HUES6 (cell line): ENCODE results near the gene ALKBH2.
"Not testable (repeated sequence)": the region's sequence is repeated elsewhere in the genome, so short reads cannot be mapped to it uniquely, and the experiment has no call there.

Experiments
- H3K27ac ChIP-seq: 2 replicates; pipeline ENCODE4 v1.7.0; 2013; ENCODE audit warnings: low read depth, mild to moderate bottlenecking, low read length, inconsistent platforms
- H3K27me3 ChIP-seq: 2 replicates; pipeline ENCODE4 v1.6.1; 2013; ENCODE audit warnings: low read length; ENCODE audit not compliant: control insufficient read depth, insufficient read depth
- H3K36me3 ChIP-seq: 2 replicates; pipeline ENCODE4 v1.6.1; 2013; ENCODE audit warnings: low read length; ENCODE audit not compliant: control insufficient read depth, insufficient read depth
- H3K4me1 ChIP-seq: 2 replicates; pipeline ENCODE4 v1.6.1; 2013; ENCODE audit warnings: low read length; ENCODE audit not compliant: control insufficient read depth, insufficient read depth
- H3K4me3 ChIP-seq: 2 replicates; pipeline ENCODE4 v1.5.1; 2013; ENCODE audit warnings: low read depth, low read length
- H3K9ac ChIP-seq: one replicate; pipeline ENCODE4 v1.6.1; 2013; ENCODE audit warnings: mild to moderate bottlenecking, low read length
- H3K9me3 ChIP-seq: 2 replicates; pipeline ENCODE4 v1.6.1; 2013; ENCODE audit warnings: low read depth, low read length; ENCODE audit not compliant: control insufficient read depth, insufficient read depth

The ALKBH2 gene

DNA sequence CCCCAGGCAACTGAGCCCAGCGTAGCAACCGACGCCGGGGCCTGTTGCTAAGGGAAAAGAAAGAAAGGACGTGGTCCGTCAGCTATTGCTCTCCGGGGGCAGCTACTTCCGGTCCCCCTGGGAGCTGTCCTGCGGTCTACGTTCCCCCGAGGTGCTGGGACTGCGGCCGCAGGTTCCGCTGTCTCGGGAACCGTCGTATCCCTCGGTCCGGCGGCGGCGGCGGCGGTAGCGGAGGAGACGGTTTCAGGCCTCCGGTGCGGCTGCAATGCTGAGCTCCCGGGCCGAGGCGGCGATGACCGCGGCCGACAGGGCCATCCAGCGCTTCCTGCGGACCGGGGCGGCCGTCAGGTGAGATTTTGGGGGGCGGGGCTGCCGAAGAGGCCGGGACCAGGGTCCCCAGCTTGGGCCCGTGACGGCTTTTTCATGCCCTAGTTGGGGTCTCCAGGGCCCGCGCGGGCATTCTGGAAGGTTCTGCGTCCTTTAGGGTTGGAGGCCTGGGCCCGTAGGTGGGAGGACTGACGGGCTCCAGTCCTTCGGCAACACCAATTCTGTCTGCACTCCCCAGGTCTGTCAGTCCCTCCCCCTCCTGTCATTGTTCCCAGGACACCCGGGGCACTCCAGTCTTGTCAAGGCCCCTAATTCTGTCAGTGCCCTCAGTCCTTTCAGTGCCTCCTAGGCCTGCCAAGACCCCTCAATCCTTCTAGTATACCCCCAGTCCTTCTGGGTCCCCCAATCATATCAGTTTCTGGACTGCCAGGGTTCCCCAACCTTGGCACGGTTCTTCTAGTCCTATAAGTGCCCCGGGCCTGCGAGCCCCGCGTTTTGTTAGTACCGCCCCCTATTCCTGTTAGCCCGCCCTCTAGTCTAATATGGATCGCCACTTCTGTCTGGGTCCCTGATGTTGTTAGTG, 40.6 kb downstream of the ALKBH2 start, which contains the start of gene USP30:
TSS of gene USP30 (plus strand) at position 163 of the 910 bp plus-strand sequence. CDS start at position 266, 103 bp downstream.
- Histone ChIP-seq H3K36me3 (no peaks in the 10 kb centered on the region), H3K4me1 (no peaks in the 10 kb centered on the region), H3K27me3 (no peaks in the 10 kb centered on the region), H3K27ac (peak within 1 kb of the TSS; percentile 42; the same call in 1 of the 2 replicates), H3K4me3 (peak within 1 kb of the TSS; percentile 99), H3K9ac (peak within 1 kb of the TSS; percentile 76), H3K9me3 (no peaks in the 10 kb centered on the region)

GRCh38 chr12:109052097-109052413, 41.2 kb downstream of the ALKBH2 start:
- Histone ChIP-seq H3K9me3 (no peaks in the 10 kb centered on the region), H3K36me3 (no peaks in the 10 kb centered on the region), H3K4me3 (peak overlapping the region; percentile 99), H3K27me3 (no peaks in the 10 kb centered on the region), H3K9ac (no peak overlapping the region), H3K4me1 (no peaks in the 10 kb centered on the region), H3K27ac (no peak overlapping the region)

GRCh38 chr12:109049794-109050193, 43.5 kb downstream of the ALKBH2 start:
- not testable (repeated sequence) for H3K27ac ChIP-seq, H3K9me3 ChIP-seq, H3K27me3 ChIP-seq

DNA sequence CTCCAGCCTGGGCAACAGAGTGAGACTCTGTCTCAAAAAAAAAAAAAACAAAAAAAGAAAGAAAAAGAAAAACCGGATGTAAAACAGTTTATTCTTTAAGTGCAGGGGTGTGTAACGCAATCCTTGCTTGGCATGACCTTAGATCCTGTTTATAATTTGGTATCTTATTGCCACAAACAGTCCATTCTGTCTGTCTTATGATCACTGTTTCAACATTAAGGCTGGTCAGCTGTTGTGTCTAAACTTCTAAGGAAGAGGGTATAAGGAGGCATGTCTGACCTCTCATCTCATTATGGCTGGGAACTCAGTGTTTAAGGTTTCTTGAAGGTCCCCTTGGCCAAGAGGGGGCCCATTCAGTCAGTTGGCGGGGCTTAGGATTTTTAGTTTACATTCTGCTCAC, 44.6 kb downstream of the ALKBH2 start:
- H3K27me3 ChIP-seq, H3K27ac ChIP-seq, H3K36me3 ChIP-seq, H3K9ac ChIP-seq, H3K4me3 ChIP-seq, H3K9me3 ChIP-seq, H3K4me1 ChIP-seq: not testable (repeated sequence)

More at GRCh38 chr12:109049794-109050193, 43.5 kb downstream of the ALKBH2 start:
- not testable (repeated sequence) for H3K36me3 ChIP-seq, H3K9ac ChIP-seq, H3K4me1 ChIP-seq, H3K4me3 ChIP-seq

GRCh38 chr12:109047081-109047805, 46.0 kb downstream of the ALKBH2 start:
- H3K27me3 ChIP-seq: peaks cover 5% of the 10 kb centered on the region; the same call in 1 of the 2 replicates
- no peak overlapping the region for H3K27ac ChIP-seq
- H3K9me3 ChIP-seq: no peaks in the 10 kb centered on the region
- H3K4me1 ChIP-seq: no peaks in the 10 kb centered on the region
- H3K9ac ChIP-seq: no peak overlapping the region
- H3K4me3 ChIP-seq: no peak overlapping the region
- no peaks in the 10 kb centered on the region for H3K36me3 ChIP-seq

- no peak overlapping the region for H3K4me3 ChIP-seq
- H3K4me1 ChIP-seq: no peaks in the 10 kb centered on the region
- H3K9me3 ChIP-seq: peaks cover 8% of the 10 kb centered on the region
- H3K27ac ChIP-seq: no peak overlapping the region
- no peak overlapping the region for H3K9ac ChIP-seq
- H3K27me3 ChIP-seq: peaks cover 5% of the 10 kb centered on the region; the same call in 1 of the 2 replicates
- H3K36me3 ChIP-seq: no peaks in the 10 kb centered on the region
Measured at GRCh38 chr12:109044241-109044640, 49.0 kb downstream of the ALKBH2 start.
